K562 (cell line): ENCODE data around the gene ATG7. TPM values are rescaled to one million over a fixed set of nuclear protein-coding genes. Genes with fewer than 3 reads are reported as not detected.

Experiments
- ATAC-seq: fragments of 200-7000 bp; cut with Tn5 transposase; 3 replicates; pipeline ENCODE4 v1.9.1; 2020; ENCODE audit warnings: moderate library complexity
- BruUV-seq: library from RNA; stranded (reverse); fragments of 400-500 nt; replicated peaks from 2 replicates; lab custom pipeline; 2021; lab: Mats Ljungman, UMichigan
- CTCF ChIA-PET: fragments of 300-600 bp; formaldehyde crosslinking; extraction: SDS; loops from one replicate; lab custom pipeline; 2021; ENCODE audit warnings: low intra/inter-chr PET ratio; lab: Yijun Ruan, JAX
- POLR2A ChIA-PET: fragments of 300-600, 350-650 bp; sonication (Branson Sonifier 250); formaldehyde crosslinking; extraction: SDS; loops from one replicate; lab custom pipeline; 2021; ENCODE audit warnings: antibody characterized with exemption, inconsistent platforms; lab: Yijun Ruan, JAX
- DNase-seq, 4 experiments: peaks; one replicate each; pipeline versions ENCODE4 v3.0.0 to v3.0.0-alpha.2; 2011 to 2018; ENCODE audit warnings: low spot score in 3 of 4, mixed read lengths in 3 of 4; ENCODE audit errors: extremely low read depth in 1 of 4
- FAIRE-seq: peaks from 2 replicates; lab custom pipeline; 2011; peaks lifted over from hg19 to GRCh38; lab: Jason Lieb, UNC
- H2AFZ ChIP-seq: 2 replicates; pipeline ENCODE4 v1.6.0; 2011; ENCODE audit warnings: low read depth, low read length, control low read depth, inconsistent platforms
- H3K27ac ChIP-seq: fragments of 200-600 bp; 3 replicates; pipeline ENCODE4 v1.8.0; 2011; ENCODE audit warnings: low read depth, mild to moderate bottlenecking, control low read depth, inconsistent platforms, low read length, moderate library complexity, mixed read lengths; ENCODE audit errors: extremely low read depth
- H3K27me3 ChIP-seq, 2 experiments: fragments of 300-600 bp in 1 of 2; 2 replicates in 1 of 2; 3 replicates in 1 of 2; pipeline versions ENCODE4 v1.6.0 to v1.8.0; 2011; ENCODE audit warnings: inconsistent platforms in 2 of 2, low read length in 2 of 2, mild to moderate bottlenecking in 1 of 2, mixed read lengths in 1 of 2, moderate library complexity in 1 of 2; ENCODE audit not compliant: control insufficient read depth in 2 of 2, insufficient read depth in 2 of 2
- H3K36me3 ChIP-seq: fragments of 300-600 bp; 3 replicates; pipeline ENCODE4 v1.8.0; 2011; ENCODE audit warnings: mild to moderate bottlenecking, low read length, inconsistent platforms; ENCODE audit not compliant: control insufficient read depth, insufficient read depth
- H3K4me1 ChIP-seq, 2 experiments: fragments of 200-600 bp in 1 of 2; replicated peaks in 1 of 2; 2 replicates in 1 of 2; 3 replicates in 1 of 2; pipeline versions ENCODE4 v1.5.1 to v1.8.0; 2011; ENCODE audit warnings: inconsistent platforms in 2 of 2, low read length in 2 of 2, mild to moderate bottlenecking in 1 of 2, mixed read lengths in 1 of 2, moderate library complexity in 1 of 2; ENCODE audit not compliant: control insufficient read depth in 2 of 2, insufficient read depth in 2 of 2
- H3K4me2 ChIP-seq: 2 replicates; pipeline ENCODE4 v1.6.1; 2011; ENCODE audit warnings: low read length, control low read depth, inconsistent platforms, mixed read lengths; ENCODE audit not compliant: insufficient read depth
- H3K4me3 ChIP-seq: fragments of 200-600 bp; sonication (generic), shearing (Covaris generic); 2 replicates; pipeline ENCODE4 v1.5.1; 2016; ENCODE audit warnings: control low read depth, inconsistent platforms
- H3K79me2 ChIP-seq: fragments of 200-600 bp; 3 replicates; pipeline ENCODE4 v1.8.0; 2011; ENCODE audit warnings: low read length, inconsistent platforms; ENCODE audit not compliant: control insufficient read depth, insufficient read depth
- H3K9ac ChIP-seq, 2 experiments: 2 replicates each; pipeline versions ENCODE4 v1.6.0 to v1.6.1; 2011; ENCODE audit warnings: low read depth in 2 of 2, low read length in 2 of 2, control low read depth in 1 of 2, inconsistent platforms in 1 of 2, mild to moderate bottlenecking in 1 of 2, mixed read lengths in 1 of 2; ENCODE audit not compliant: insufficient read depth in 1 of 2
- H3K9me1 ChIP-seq: one replicate; pipeline ENCODE4 v1.6.0; 2011; ENCODE audit warnings: inconsistent platforms, mild to moderate bottlenecking, low read length, moderate library complexity; ENCODE audit not compliant: control insufficient read depth, insufficient read depth
- H3K9me3 ChIP-seq: replicated peaks from 2 replicates; pipeline ENCODE4 v1.5.1; 2011; ENCODE audit warnings: low read depth, low read length, inconsistent platforms; ENCODE audit not compliant: control insufficient read depth, insufficient read depth
- H4K20me1 ChIP-seq: replicated peaks from 2 replicates; pipeline ENCODE4 v1.6.1; 2011; ENCODE audit warnings: low read length, inconsistent platforms, mixed read lengths; ENCODE audit not compliant: control insufficient read depth, insufficient read depth
- CXXC5 ChIP-seq: fragments of 250-450 bp; sonication (Bioruptor Pico); IDR thresholded peaks from 2 replicates; pipeline ENCODE4 v1.8.0; 2022; ENCODE audit warnings: inconsistent platforms, mild to moderate bottlenecking, moderate library complexity
- NUFIP1 ChIP-seq: fragments of 450-650 bp; IDR thresholded peaks from 2 replicates; pipeline ENCODE4 v1.6.1; 2018; ENCODE audit not compliant: partially characterized antibody
- OTX1 ChIP-seq: fragments of 450-650 bp; formaldehyde crosslinking; IDR thresholded peaks from 2 replicates; pipeline ENCODE4 v1.4.0; 2022; ENCODE audit warnings: mild to moderate bottlenecking
- XRCC3 ChIP-seq: fragments of 450-650 bp; IDR thresholded peaks from 2 replicates; pipeline ENCODE4 v1.6.1; 2017; ENCODE audit warnings: mild to moderate bottlenecking, moderate library complexity
- ZNF134 ChIP-seq: fragments of 250-450 bp; sonication (Bioruptor Pico); conservative IDR thresholded peaks from 2 replicates; pipeline ENCODE4 v1.4.0; 2020
- ZNF311 ChIP-seq: fragments of 250-450 bp; sonication (Bioruptor Pico); IDR thresholded peaks from 2 replicates; pipeline ENCODE4 v1.4.0; 2020; ENCODE audit warnings: mild to moderate bottlenecking, moderate library complexity
- ZNF764 ChIP-seq: fragments of 250-450 bp; sonication (Bioruptor Pico); IDR thresholded peaks from 2 replicates; pipeline ENCODE4 v1.4.0; 2020; ENCODE audit warnings: low read depth, mild to moderate bottlenecking, moderate library complexity
- ZNF766 ChIP-seq: fragments of 200-800 bp; sonication (Bioruptor generic); conservative IDR thresholded peaks from 2 replicates; pipeline ENCODE4 v1.6.1; 2016; ENCODE audit warnings: missing genetic modification characterization, missing compliant biosample characterization
- ZSCAN29 ChIP-seq: fragments of 450-650 bp; IDR thresholded peaks from 2 replicates; pipeline ENCODE4 v1.6.1; 2017
- ZSCAN32 ChIP-seq: fragments of 450-650 bp; formaldehyde crosslinking; IDR thresholded peaks from 2 replicates; pipeline ENCODE4 v1.4.0; 2020; ENCODE audit warnings: mild to moderate bottlenecking, moderate library complexity
- WGBS: fragments of 100-300 bp; shearing (Covaris generic); methylation state at CpG from one replicate; pipeline ENCODE4 v1.1.6; 2016; ENCODE audit warnings: low coverage, mixed read lengths; ENCODE audit not compliant: insufficient coverage; ENCODE audit errors: missing lambda C conversion rate; 5-methylcytosine and 5-hydroxymethylcytosine counted together
- in situ Hi-C: fragments of 300-500 bp; cut with MboI; formaldehyde crosslinking; loops from 4 replicates; pipeline ENCODE4 v1.15.0; 2018; ENCODE audit warnings: inconsistent platforms, mixed read lengths
- intact Hi-C: fragments of 100-400 bp; cut with micrococcal nuclease; formaldehyde crosslinking; loops from 2 replicates; pipeline ENCODE4 v1.14.2; 2022
- polyA plus RNA-seq, 8 experiments: library from polyadenylated mRNA; depleted of rRNA in 4 of 8; stranded (reverse) in 5 of 8; unstranded in 3 of 8; fragments of >200 nt; fragmentation: Nextera tagmentation in 2 of 8; fragmentation: Illumina TruSeq in 1 of 8; extraction: Ambion mirVana in 2 of 8; extraction: Trizol in 1 of 8; gene quantifications; 2 replicates each; pipeline versions ENCODE4 v1.2.1 to v1.2.3, GENCODE V29; 2011 to 2014; ENCODE audit warnings: inconsistent platforms in 1 of 8, missing spikeins in 1 of 8
- total RNA-seq, 7 experiments: library from RNA; depleted of rRNA in 6 of 7; stranded (reverse); fragments of >200 nt in 6 of 7; fragmentation: Illumina TruSeq in 2 of 7; extraction: Trizol in 2 of 7; gene quantifications; 2 replicates each; pipeline versions ENCODE4 v1.2.1 to v1.2.3, GENCODE V29; 2011 to 2021; ENCODE audit warnings: low replicate concordance in 1 of 7
- TF ChIP-seq, protein P1 (sequence below): sonication (generic); formaldehyde crosslinking; IDR thresholded peaks from 2 replicates; pipeline ENCODE4 v1.9.0; 2022; ENCODE audit warnings: mild to moderate bottlenecking, missing genetic modification reagents
- TF ChIP-seq, protein P2 (sequence below), 2 experiments: IDR thresholded peaks; 2 replicates each; pipeline ENCODE4 v1.6.1; 2011; ENCODE audit warnings: borderline replicate concordance in 1 of 2, control low read depth in 1 of 2, low read depth in 1 of 2, low read length in 1 of 2, mild to moderate bottlenecking in 1 of 2, mixed read lengths in 1 of 2, moderate library complexity in 1 of 2; ENCODE audit not compliant: insufficient read depth in 1 of 2, insufficient read length in 1 of 2, poor library complexity in 1 of 2, severe bottlenecking in 1 of 2; ENCODE audit errors: extremely low read depth in 1 of 2
- TF ChIP-seq, protein P3 (sequence below): fragments of 450-650 bp; IDR thresholded peaks from 2 replicates; pipeline ENCODE4 v1.6.1; 2017; ENCODE audit warnings: mild to moderate bottlenecking, moderate library complexity

The ATG7 gene
- total and polyA plus RNA-seq, 9 of the 15 experiments (the other 6 are each of a cell fraction or from before 2014, with no cell fraction given), result 18.3 to 45.3 (median 33.6) TPM

DNA sequence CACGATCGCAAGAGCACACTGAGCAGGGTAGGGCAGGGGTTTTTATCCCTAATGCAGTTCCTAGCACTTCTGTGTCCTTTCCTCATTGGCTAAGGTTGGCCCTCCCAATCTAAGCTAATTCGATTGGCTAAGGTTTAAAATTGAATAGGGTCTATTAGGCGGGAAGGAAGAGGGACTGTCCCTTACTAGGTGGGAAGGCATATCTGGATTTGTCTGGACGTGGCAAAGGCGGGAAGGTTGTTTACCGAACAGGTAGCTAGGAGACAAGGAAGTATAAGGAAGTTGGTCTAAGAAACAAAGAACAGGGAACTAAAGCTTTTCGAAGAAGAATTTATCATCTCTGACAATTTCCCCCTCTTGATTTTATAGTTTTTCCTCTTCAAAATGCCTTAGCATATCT lies 24.8 kb upstream of the ATG7 start:
- FAIRE-seq, result no peak
- Histone ChIP-seq H3K9me1 (no peaks in the 10 kb centered on the region), H3K4me1 (peaks cover 0 to 22% of the 10 kb centered on the region in 2 experiments; a peak in 3 of 5 replicates), H3K4me2 (no peak overlapping the region), H2AFZ (no peak overlapping the region), H3K9ac (no peak overlapping the region), H3K9me3 (no peaks in the 10 kb centered on the region), H3K79me2 (no peaks in the 10 kb centered on the region), H3K27ac (no peak overlapping the region), H3K27me3 (peaks cover 10% of the 10 kb centered on the region in 2 experiments; a peak in 4 of 5 replicates), H3K4me3 (no peak overlapping the region), H4K20me1 (no peaks in the 10 kb centered on the region), H3K36me3 (no peaks in the 10 kb centered on the region)
- TF ChIP-seq ZNF134, result no peak
- TF ChIP-seq NUFIP1, result no peak
- no peak for TF ChIP-seq ZNF766 (CRISPR knock-in tag)
- no peak for TF ChIP-seq ZNF764 (CRISPR knock-in tag)
- TF ChIP-seq ZSCAN32 (CRISPR knock-in tag), result no peak
- TF ChIP-seq ZNF311 (CRISPR knock-in tag), result no peak
- TF ChIP-seq ZSCAN29, result no peak
- TF ChIP-seq, protein P1, sequence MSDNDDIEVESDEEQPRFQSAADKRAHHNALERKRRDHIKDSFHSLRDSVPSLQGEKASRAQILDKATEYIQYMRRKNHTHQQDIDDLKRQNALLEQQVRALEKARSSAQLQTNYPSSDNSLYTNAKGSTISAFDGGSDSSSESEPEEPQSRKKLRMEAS (CRISPR knock-in tag), result no peak
- TF ChIP-seq XRCC3, result no peak
- TF ChIP-seq OTX1 (CRISPR knock-in tag), result no peak
- TF ChIP-seq, protein P2, sequence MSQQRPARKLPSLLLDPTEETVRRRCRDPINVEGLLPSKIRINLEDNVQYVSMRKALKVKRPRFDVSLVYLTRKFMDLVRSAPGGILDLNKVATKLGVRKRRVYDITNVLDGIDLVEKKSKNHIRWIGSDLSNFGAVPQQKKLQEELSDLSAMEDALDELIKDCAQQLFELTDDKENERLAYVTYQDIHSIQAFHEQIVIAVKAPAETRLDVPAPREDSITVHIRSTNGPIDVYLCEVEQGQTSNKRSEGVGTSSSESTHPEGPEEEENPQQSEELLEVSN (IDR thresholded peaks at IDR 0.05; ENCODE audit: borderline replicate concordance in 1 of 2, extremely low read depth in 1 of 2, insufficient read depth in 1 of 2, insufficient read length in 1 of 2, low read depth in 1 of 2, low read length in 1 of 2, poor library complexity in 1 of 2, severe bottlenecking in 1 of 2), result no peak
- TF ChIP-seq, protein P3, sequence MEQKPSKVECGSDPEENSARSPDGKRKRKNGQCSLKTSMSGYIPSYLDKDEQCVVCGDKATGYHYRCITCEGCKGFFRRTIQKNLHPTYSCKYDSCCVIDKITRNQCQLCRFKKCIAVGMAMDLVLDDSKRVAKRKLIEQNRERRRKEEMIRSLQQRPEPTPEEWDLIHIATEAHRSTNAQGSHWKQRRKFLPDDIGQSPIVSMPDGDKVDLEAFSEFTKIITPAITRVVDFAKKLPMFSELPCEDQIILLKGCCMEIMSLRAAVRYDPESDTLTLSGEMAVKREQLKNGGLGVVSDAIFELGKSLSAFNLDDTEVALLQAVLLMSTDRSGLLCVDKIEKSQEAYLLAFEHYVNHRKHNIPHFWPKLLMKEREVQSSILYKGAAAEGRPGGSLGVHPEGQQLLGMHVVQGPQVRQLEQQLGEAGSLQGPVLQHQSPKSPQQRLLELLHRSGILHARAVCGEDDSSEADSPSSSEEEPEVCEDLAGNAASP, result no peak
- TF ChIP-seq CXXC5, result no peak
- no TSS peak for BruUV-seq
- intact Hi-C loops, result no loop called here
- in situ Hi-C loops, result no loop called here
- CTCF ChIA-PET, result no interaction called here
- no peak for DNase-seq
- POLR2A ChIA-PET, result interaction anchor here (1.1 to 1.6 kb wide), 2 partner anchors 11 to 13 kb away, joined by 3 to 4 read pairs; no protein-coding TSS in a partner anchor
- ATAC-seq, result no peak
- 7% methylated on average over 7 of the region's 8 CpGs for WGBS
